ENCODE results near the gene UQCRH. TPM values are rescaled to one million over a fixed set of nuclear protein-coding genes. Genes with fewer than 3 reads are reported as not detected.

UQCRH gene
- polyA plus RNA-seq, 1 donor, result 357 TPM

- Histone ChIP-seq H3K36me3 (ENCODE audit: control insufficient read depth, insufficient read depth, low read length) (peaks cover 66% of the 10 kb centered on the region), H3K4me3 (ENCODE audit: low read length) (no peak overlapping the region), H3K27me3 (ENCODE audit: control insufficient read depth, insufficient read depth, low read length) (no peaks in the 10 kb centered on the region), H3K9me3 (ENCODE audit: control insufficient read depth, low read depth, low read length) (no peaks in the 10 kb centered on the region), H3K4me1 (ENCODE audit: control insufficient read depth, insufficient read depth, low read length) (no peaks in the 10 kb centered on the region), H3K27ac (ENCODE audit: low read length) (no peak overlapping the region)
- peak in 1 of 2 donors; percentile 53 for DNase-seq
- WGBS (ENCODE audit: insufficient coverage, low lambda C conversion rate), result no CpG with 5 or more reads among the region's 14 CpGs
Observed at GRCh38 chr1:46277658-46278373, 25.7 kb upstream of the UQCRH start.

- no peak for DNase-seq
- WGBS (ENCODE audit: insufficient coverage, low lambda C conversion rate), result no CpG with 5 or more reads among the region's 12 CpGs
- no peak overlapping the region for H3K4me3 ChIP-seq (ENCODE audit: low read length)
- peaks cover 70% of the 10 kb centered on the region for H3K36me3 ChIP-seq (ENCODE audit: control insufficient read depth, insufficient read depth, low read length)
- H3K9me3 ChIP-seq (ENCODE audit: control insufficient read depth, low read depth, low read length), result no peaks in the 10 kb centered on the region
- H3K27me3 ChIP-seq (ENCODE audit: control insufficient read depth, insufficient read depth, low read length), result no peaks in the 10 kb centered on the region
- H3K27ac ChIP-seq (ENCODE audit: low read length), result no peak overlapping the region
- H3K4me1 ChIP-seq (ENCODE audit: control insufficient read depth, insufficient read depth, low read length), result no peaks in the 10 kb centered on the region
Observed at GRCh38 chr1:46278807-46279206, 24.7 kb upstream of the UQCRH start.

- no CpG with 5 or more reads among the region's 3 CpGs for WGBS (ENCODE audit: insufficient coverage, low lambda C conversion rate)
- no peaks in the 10 kb centered on the region for H3K9me3 ChIP-seq (ENCODE audit: control insufficient read depth, low read depth, low read length)
- no peak overlapping the region for H3K4me3 ChIP-seq (ENCODE audit: low read length)
- H3K36me3 ChIP-seq (ENCODE audit: control insufficient read depth, insufficient read depth, low read length), result peaks cover 75% of the 10 kb centered on the region
- DNase-seq, result no peak
- no peaks in the 10 kb centered on the region for H3K27me3 ChIP-seq (ENCODE audit: control insufficient read depth, insufficient read depth, low read length)
- H3K4me1 ChIP-seq (ENCODE audit: control insufficient read depth, insufficient read depth, low read length), result no peaks in the 10 kb centered on the region
- no peak overlapping the region for H3K27ac ChIP-seq (ENCODE audit: low read length)
Observed at GRCh38 chr1:46280092-46280491, 23.4 kb upstream of the UQCRH start.

- WGBS (ENCODE audit: insufficient coverage, low lambda C conversion rate), result no CpG with 5 or more reads among the region's 14 CpGs
- Histone ChIP-seq H3K4me3 (ENCODE audit: low read length) (no peak overlapping the region), H3K36me3 (ENCODE audit: control insufficient read depth, insufficient read depth, low read length) (peaks cover 84% of the 10 kb centered on the region), H3K27me3 (ENCODE audit: control insufficient read depth, insufficient read depth, low read length) (no peaks in the 10 kb centered on the region), H3K4me1 (ENCODE audit: control insufficient read depth, insufficient read depth, low read length) (no peaks in the 10 kb centered on the region), H3K9me3 (ENCODE audit: control insufficient read depth, low read depth, low read length) (no peaks in the 10 kb centered on the region), H3K27ac (ENCODE audit: low read length) (no peak overlapping the region)
- no peak for DNase-seq
Observed at GRCh38 chr1:46281021-46281420, 22.5 kb upstream of the UQCRH start.

GRCh38 chr1:46284058-46284457 lies 19.4 kb upstream of the UQCRH start:
- Histone ChIP-seq H3K27me3 (ENCODE audit: control insufficient read depth, insufficient read depth, low read length) (no peaks in the 10 kb centered on the region), H3K36me3 (ENCODE audit: control insufficient read depth, insufficient read depth, low read length) (peaks cover 79% of the 10 kb centered on the region), H3K4me3 (ENCODE audit: low read length) (no peak overlapping the region), H3K9me3 (ENCODE audit: control insufficient read depth, low read depth, low read length) (no peaks in the 10 kb centered on the region), H3K4me1 (ENCODE audit: control insufficient read depth, insufficient read depth, low read length) (no peaks in the 10 kb centered on the region), H3K27ac (ENCODE audit: low read length) (no peak overlapping the region)
- DNase-seq, result no peak
- no CpG with 5 or more reads among the region's 1 CpG for WGBS (ENCODE audit: insufficient coverage, low lambda C conversion rate)

GRCh38 chr1:46284597-46285564 lies 18.6 kb upstream of the UQCRH start:
- no CpG with 5 or more reads among the region's 3 CpGs for WGBS (ENCODE audit: insufficient coverage, low lambda C conversion rate)
- no peaks in the 10 kb centered on the region for H3K27me3 ChIP-seq (ENCODE audit: control insufficient read depth, insufficient read depth, low read length)
- DNase-seq, result peak; percentile 18 to 46
- H3K9me3 ChIP-seq (ENCODE audit: control insufficient read depth, low read depth, low read length), result no peaks in the 10 kb centered on the region
- no peak overlapping the region for H3K4me3 ChIP-seq (ENCODE audit: low read length)
- H3K36me3 ChIP-seq (ENCODE audit: control insufficient read depth, insufficient read depth, low read length), result peaks cover 75% of the 10 kb centered on the region
- no peaks in the 10 kb centered on the region for H3K4me1 ChIP-seq (ENCODE audit: control insufficient read depth, insufficient read depth, low read length)
- no peak overlapping the region for H3K27ac ChIP-seq (ENCODE audit: low read length)

GRCh38 chr1:46285730-46286477 lies 17.6 kb upstream of the UQCRH start:
- no peaks in the 10 kb centered on the region for H3K4me1 ChIP-seq (ENCODE audit: control insufficient read depth, insufficient read depth, low read length)
- no peaks in the 10 kb centered on the region for H3K9me3 ChIP-seq (ENCODE audit: control insufficient read depth, low read depth, low read length)
- WGBS (ENCODE audit: insufficient coverage, low lambda C conversion rate), result no CpG with 5 or more reads among the region's 27 CpGs
- H3K27me3 ChIP-seq (ENCODE audit: control insufficient read depth, insufficient read depth, low read length), result no peaks in the 10 kb centered on the region
- H3K27ac ChIP-seq (ENCODE audit: low read length), result no peak overlapping the region
- no peak for DNase-seq
- H3K4me3 ChIP-seq (ENCODE audit: low read length), result no peak overlapping the region
- H3K36me3 ChIP-seq (ENCODE audit: control insufficient read depth, insufficient read depth, low read length), result peaks cover 68% of the 10 kb centered on the region

GRCh38 chr1:46288485-46289133 lies 14.9 kb upstream of the UQCRH start:
- no peaks in the 10 kb centered on the region for H3K9me3 ChIP-seq (ENCODE audit: control insufficient read depth, low read depth, low read length)
- DNase-seq, result no peak
- WGBS (ENCODE audit: insufficient coverage, low lambda C conversion rate), result 100% methylated on average over 1 of the region's 1 CpG
- no peaks in the 10 kb centered on the region for H3K27me3 ChIP-seq (ENCODE audit: control insufficient read depth, insufficient read depth, low read length)
- H3K27ac ChIP-seq (ENCODE audit: low read length), result no peak overlapping the region
- H3K4me3 ChIP-seq (ENCODE audit: low read length), result no peak overlapping the region
- peaks cover 56% of the 10 kb centered on the region for H3K36me3 ChIP-seq (ENCODE audit: control insufficient read depth, insufficient read depth, low read length)
- H3K4me1 ChIP-seq (ENCODE audit: control insufficient read depth, insufficient read depth, low read length), result no peaks in the 10 kb centered on the region

- Histone ChIP-seq H3K36me3 (ENCODE audit: control insufficient read depth, insufficient read depth, low read length) (peaks cover 61% of the 10 kb centered on the region), H3K4me3 (ENCODE audit: low read length) (no peak overlapping the region), H3K27me3 (ENCODE audit: control insufficient read depth, insufficient read depth, low read length) (no peaks in the 10 kb centered on the region), H3K9me3 (ENCODE audit: control insufficient read depth, low read depth, low read length) (no peaks in the 10 kb centered on the region), H3K4me1 (ENCODE audit: control insufficient read depth, insufficient read depth, low read length) (no peaks in the 10 kb centered on the region), H3K27ac (ENCODE audit: low read length) (no peak overlapping the region)
- DNase-seq, result no peak
- 100% methylated on average over 3 of the region's 5 CpGs for WGBS (ENCODE audit: insufficient coverage, low lambda C conversion rate)
Observed at GRCh38 chr1:46289134-46289494, 14.4 kb upstream of the UQCRH start.

- no peaks in the 10 kb centered on the region for H3K9me3 ChIP-seq (ENCODE audit: control insufficient read depth, low read depth, low read length)
- DNase-seq, result no peak
- H3K36me3 ChIP-seq (ENCODE audit: control insufficient read depth, insufficient read depth, low read length), result peaks cover 60% of the 10 kb centered on the region
- no peaks in the 10 kb centered on the region for H3K27me3 ChIP-seq (ENCODE audit: control insufficient read depth, insufficient read depth, low read length)
- 100% methylated on average over 1 of the region's 4 CpGs for WGBS (ENCODE audit: insufficient coverage, low lambda C conversion rate)
- H3K4me3 ChIP-seq (ENCODE audit: low read length), result no peak overlapping the region
- no peaks in the 10 kb centered on the region for H3K4me1 ChIP-seq (ENCODE audit: control insufficient read depth, insufficient read depth, low read length)
- no peak overlapping the region for H3K27ac ChIP-seq (ENCODE audit: low read length)
Observed at GRCh38 chr1:46289976-46290375, 13.5 kb upstream of the UQCRH start.
